Measurements from ENCODE around the gene WDFY4. TPM values are rescaled to one million over a fixed set of nuclear protein-coding genes. Genes with fewer than 3 reads are reported as not detected.

WDFY4 gene
- total and polyA plus RNA-seq, 2 donors (not counting 3 experiments of a cell fraction or from before 2014, with no cell fraction given): 10.1 to 10.2 TPM

GRCh38 chr10:48792687-48793096 is 108.0 kb downstream of the WDFY4 start:
- no peaks in the 10 kb centered on the region for H3K9me3 ChIP-seq (replicated peaks; ENCODE audit: control insufficient read depth, insufficient read depth, low read length)
- H3K4me3 ChIP-seq (replicated peaks in 1 of 3; ENCODE audit: insufficient read depth in 1 of 3, low read depth in 1 of 3, low read length in 3 of 3): no peak overlapping the region
- H3K4me1 ChIP-seq (ENCODE audit: control insufficient read depth, extremely low read depth, insufficient read depth, low read length): no peaks in the 10 kb centered on the region
- TF ChIP-seq POLR2A (IDR thresholded peaks at IDR 0.05; ENCODE audit: low read depth, low read length) (no peak), FOS (IDR thresholded peaks at IDR 0.05; ENCODE audit: borderline replicate concordance, insufficient read depth, low read length) (no peak), EZH2 (IDR thresholded peaks at IDR 0.05; ENCODE audit: borderline replicate concordance, low read depth, low read length, severe bottlenecking) (no peak), GATA2 (IDR thresholded peaks at IDR 0.05; ENCODE audit: insufficient read depth, insufficient read length, low read depth, low read length) (no peak), POLR2AphosphoS5 (IDR thresholded peaks at IDR 0.05; ENCODE audit: insufficient read depth, low read depth, low read length) (no peak), MAX (IDR thresholded peaks at IDR 0.05; ENCODE audit: insufficient read depth, insufficient read length) (no peak), CTCF (IDR thresholded peaks at IDR 0.05; ENCODE audit: extremely low read depth in 1 of 2, insufficient read depth in 1 of 2, low read depth in 1 of 2, low read length in 2 of 2) (no peak), JUN (IDR thresholded peaks at IDR 0.05; ENCODE audit: borderline replicate concordance, insufficient read depth, insufficient read length, low read depth) (no peak), MYC (IDR thresholded peaks at IDR 0.05; ENCODE audit: low read depth, low read length) (no peak)
- H2AFZ ChIP-seq (ENCODE audit: low read depth, low read length): no peak overlapping the region
- H3K27me3 ChIP-seq (ENCODE audit: control insufficient read depth in 2 of 2, insufficient read depth in 2 of 2, low read length in 2 of 2): peaks cover 0 to 2% of the 10 kb centered on the region in 2 experiments
- DNase-seq (ENCODE audit: low read depth, low spot score): no peak
- POLR2A ChIA-PET: no interaction called here
- no peaks in the 10 kb centered on the region for H3K36me3 ChIP-seq (ENCODE audit: control insufficient read depth in 2 of 2, extremely low read depth in 1 of 2, insufficient read depth in 2 of 2, low read length in 2 of 2)
- FAIRE-seq: no peak
- CTCF ChIA-PET: no interaction called here
- dilution Hi-C loops (cut with MboI; ENCODE audit: extremely low pct_ligation_motif_present, low sequenced_read_pairs): no loop called here
- H4K20me1 ChIP-seq (replicated peaks; ENCODE audit: control insufficient read depth, extremely low read depth, insufficient read depth, low read length): no peaks in the 10 kb centered on the region
- no peaks in the 10 kb centered on the region for H3K9me1 ChIP-seq (replicated peaks; ENCODE audit: control insufficient read depth, extremely low read depth, insufficient read depth, low read length)
- no peaks in the 10 kb centered on the region for H3K79me2 ChIP-seq (ENCODE audit: control insufficient read depth, insufficient read depth, low read length)
- intact Hi-C loops (cut with micrococcal nuclease): no loop called here
- H3K9ac ChIP-seq (replicated peaks; ENCODE audit: extremely low read depth, insufficient read depth, low read length): no peak overlapping the region
- no peak overlapping the region for H3K4me2 ChIP-seq (ENCODE audit: insufficient read depth, low read length)
- BruUV-seq (replicated peaks): no TSS peak
- no peak overlapping the region for H3K27ac ChIP-seq (ENCODE audit: insufficient read depth, low read depth, low read length)
